ENCODE measurements around the gene ARL8A. TPM values are rescaled to one million over a fixed set of nuclear protein-coding genes. Genes with fewer than 3 reads are reported as not detected.

The ARL8A gene
- total RNA-seq, 2 donors from 2014 or later: 18.1 to 21.0 TPM

DNA sequence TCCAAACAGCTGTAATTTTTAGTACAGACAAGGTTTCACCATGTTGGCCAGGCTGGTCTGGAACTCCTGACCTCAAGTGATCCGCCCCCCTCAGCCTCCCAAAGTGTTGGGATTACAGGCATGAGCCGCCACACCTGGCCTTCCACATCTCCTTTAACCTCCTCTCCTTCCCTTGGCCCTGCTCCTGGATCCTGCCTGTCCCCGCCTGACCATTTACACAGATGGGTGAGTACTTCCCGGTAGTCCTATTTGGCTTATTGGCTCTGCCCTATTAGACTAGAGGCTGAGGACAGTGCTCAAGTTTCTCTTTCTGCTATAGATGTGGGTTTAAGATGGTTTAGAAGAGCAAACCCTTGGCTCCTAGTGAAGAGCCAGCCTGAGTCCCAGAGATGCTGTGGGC is 8.7 kb upstream of the ARL8A start:
- Histone ChIP-seq H3K27ac (no peak overlapping the region), H3K9me3 (no peaks in the 10 kb centered on the region), H3K36me3 (replicated peaks in 1 of 2; ENCODE audit: insufficient read depth in 1 of 2, low read depth in 2 of 2) (no peaks in the 10 kb centered on the region), H3K4me1 (peaks cover 8% of the 10 kb centered on the region), H3K27me3 (no peaks in the 10 kb centered on the region), H3K4me3 (no peak overlapping the region)
- 83 to 90% methylated on average over 4 of the region's 4 CpGs for WGBS, 2 donors
- TF ChIP-seq, protein P1, sequence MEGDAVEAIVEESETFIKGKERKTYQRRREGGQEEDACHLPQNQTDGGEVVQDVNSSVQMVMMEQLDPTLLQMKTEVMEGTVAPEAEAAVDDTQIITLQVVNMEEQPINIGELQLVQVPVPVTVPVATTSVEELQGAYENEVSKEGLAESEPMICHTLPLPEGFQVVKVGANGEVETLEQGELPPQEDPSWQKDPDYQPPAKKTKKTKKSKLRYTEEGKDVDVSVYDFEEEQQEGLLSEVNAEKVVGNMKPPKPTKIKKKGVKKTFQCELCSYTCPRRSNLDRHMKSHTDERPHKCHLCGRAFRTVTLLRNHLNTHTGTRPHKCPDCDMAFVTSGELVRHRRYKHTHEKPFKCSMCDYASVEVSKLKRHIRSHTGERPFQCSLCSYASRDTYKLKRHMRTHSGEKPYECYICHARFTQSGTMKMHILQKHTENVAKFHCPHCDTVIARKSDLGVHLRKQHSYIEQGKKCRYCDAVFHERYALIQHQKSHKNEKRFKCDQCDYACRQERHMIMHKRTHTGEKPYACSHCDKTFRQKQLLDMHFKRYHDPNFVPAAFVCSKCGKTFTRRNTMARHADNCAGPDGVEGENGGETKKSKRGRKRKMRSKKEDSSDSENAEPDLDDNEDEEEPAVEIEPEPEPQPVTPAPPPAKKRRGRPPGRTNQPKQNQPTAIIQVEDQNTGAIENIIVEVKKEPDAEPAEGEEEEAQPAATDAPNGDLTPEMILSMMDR (IDR thresholded peaks at IDR 0.05): no peak
- no peak for TF ChIP-seq POLR2A (IDR thresholded peaks at IDR 0.05)
- no peak for ATAC-seq
- intact Hi-C loops (cut with DNase I): no loop called here
- no peak for DNase-seq

DNA sequence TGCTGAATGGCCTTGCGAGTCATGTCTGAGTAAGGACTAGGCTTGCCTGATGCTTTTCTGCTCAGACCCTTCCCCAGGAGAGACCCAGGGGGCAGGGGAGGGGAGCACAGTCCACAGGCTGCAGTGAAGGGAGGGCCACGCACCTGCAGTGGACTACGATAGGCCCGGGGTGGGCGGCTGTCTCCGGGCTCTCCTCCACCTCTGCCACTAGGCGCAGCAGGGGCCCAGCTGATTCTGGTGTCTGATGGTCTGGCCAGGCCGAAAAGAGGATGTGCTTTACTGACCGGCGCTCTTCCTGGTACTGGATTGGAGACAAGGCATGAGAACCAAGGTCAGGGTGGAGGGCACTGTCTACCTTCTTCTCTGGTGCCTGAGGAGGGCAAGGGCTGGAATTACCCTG is 7.9 kb upstream of the ARL8A start:
- intact Hi-C loops (cut with DNase I): no loop called here
- TF ChIP-seq POLR2A (IDR thresholded peaks at IDR 0.05): no peak
- TF ChIP-seq, protein P1 (IDR thresholded peaks at IDR 0.05): no peak
- Histone ChIP-seq H3K27me3 (no peaks in the 10 kb centered on the region), H3K36me3 (replicated peaks in 1 of 2; ENCODE audit: insufficient read depth in 1 of 2, low read depth in 2 of 2) (no peaks in the 10 kb centered on the region), H3K4me3 (no peak overlapping the region), H3K4me1 (peaks cover 8% of the 10 kb centered on the region), H3K9me3 (no peaks in the 10 kb centered on the region), H3K27ac (no peak overlapping the region)
- 84 to 94% methylated on average over 5 to 10 of the region's 10 CpGs for WGBS, 2 donors
- DNase-seq: no peak
- no peak for ATAC-seq

DNA sequence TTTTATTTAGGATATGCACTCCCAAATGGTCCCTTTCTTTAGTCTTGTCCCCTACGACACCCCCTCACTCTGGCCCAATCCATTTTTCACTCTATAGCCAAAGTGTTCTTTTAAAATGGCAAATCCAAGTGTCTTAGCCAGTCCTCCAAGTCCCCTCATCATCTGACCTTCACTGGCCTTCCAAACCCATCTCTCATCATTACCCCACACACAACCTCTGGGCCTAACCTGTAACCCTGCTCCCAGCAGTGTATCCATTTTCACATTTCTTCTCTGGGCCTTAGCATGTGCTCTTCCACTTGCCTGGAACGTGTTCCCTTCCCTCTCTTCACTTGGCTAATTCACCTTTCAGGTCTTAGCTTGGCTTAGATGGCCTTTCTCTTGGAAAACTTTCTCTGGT is 6.5 kb upstream of the ARL8A start:
- H3K27ac ChIP-seq: no peak overlapping the region
- TF ChIP-seq, protein P1 (IDR thresholded peaks at IDR 0.05): no peak
- no peak for TF ChIP-seq POLR2A (IDR thresholded peaks at IDR 0.05)
- H3K36me3 ChIP-seq (replicated peaks in 1 of 2; ENCODE audit: insufficient read depth in 1 of 2, low read depth in 2 of 2): no peaks in the 10 kb centered on the region
- intact Hi-C loops (cut with DNase I): no loop called here
- H3K9me3 ChIP-seq: no peaks in the 10 kb centered on the region
- peaks cover 8% of the 10 kb centered on the region for H3K4me1 ChIP-seq
- no peak overlapping the region for H3K4me3 ChIP-seq
- no peak for ATAC-seq
- 78 to 84% methylated on average over 2 of the region's 2 CpGs for WGBS, 2 donors
- no peak for DNase-seq
- H3K27me3 ChIP-seq: no peaks in the 10 kb centered on the region

DNA sequence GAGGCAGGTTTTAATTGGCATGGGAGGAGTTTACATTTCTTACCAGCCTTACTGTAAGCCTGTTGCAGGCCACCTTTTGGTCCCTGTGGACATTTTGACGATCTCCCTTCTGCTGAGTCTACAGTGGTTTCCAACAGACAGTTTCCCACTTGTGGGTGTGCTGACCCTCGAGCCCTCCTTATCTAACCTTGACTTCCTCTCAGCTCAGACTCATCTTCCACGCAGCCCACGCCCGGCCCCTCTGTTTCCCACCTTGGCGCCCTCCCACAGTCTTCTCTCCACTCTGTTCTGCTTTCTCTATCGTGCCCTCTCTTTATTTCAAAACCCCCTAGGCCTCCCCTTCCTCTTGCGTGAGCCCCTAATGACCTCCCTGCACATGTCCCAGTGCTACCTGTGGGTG is 6.1 kb upstream of the ARL8A start:
- intact Hi-C loops (cut with DNase I): no loop called here
- H3K4me1 ChIP-seq: peaks cover 9% of the 10 kb centered on the region
- ATAC-seq: no peak
- H3K4me3 ChIP-seq: no peak overlapping the region
- 73 to 82% methylated on average over 8 of the region's 8 CpGs for WGBS, 2 donors
- H3K9me3 ChIP-seq: no peaks in the 10 kb centered on the region
- no peaks in the 10 kb centered on the region for H3K27me3 ChIP-seq
- TF ChIP-seq POLR2A (IDR thresholded peaks at IDR 0.05): no peak
- TF ChIP-seq, protein P1 (IDR thresholded peaks at IDR 0.05): no peak
- DNase-seq: no peak
- H3K27ac ChIP-seq: no peak overlapping the region
- no peaks in the 10 kb centered on the region for H3K36me3 ChIP-seq (replicated peaks in 1 of 2; ENCODE audit: insufficient read depth in 1 of 2, low read depth in 2 of 2)

DNA sequence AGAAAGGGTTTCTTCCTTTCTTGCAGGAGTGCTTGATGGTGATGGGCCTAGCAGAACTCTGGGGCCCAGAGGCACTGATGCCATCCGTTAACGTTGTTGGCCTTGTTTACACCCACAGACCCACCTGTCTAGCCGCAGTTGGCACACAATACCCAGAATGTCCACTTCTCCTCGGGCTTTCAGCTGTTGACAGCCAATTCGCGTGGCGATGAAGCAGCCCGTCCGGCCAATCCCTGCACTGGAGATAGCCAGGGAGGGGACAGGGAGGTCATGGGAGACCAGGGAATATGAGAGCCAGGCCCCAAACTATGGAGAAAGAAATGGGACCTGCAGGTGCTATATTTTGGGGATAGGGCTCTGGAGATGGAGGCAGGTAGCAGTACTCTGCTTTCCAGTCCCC is 5.7 kb upstream of the ARL8A start:
- ATAC-seq (no peak), DNase-seq (no peak)
- Histone ChIP-seq H3K36me3 (replicated peaks in 1 of 2; ENCODE audit: insufficient read depth in 1 of 2, low read depth in 2 of 2) (no peaks in the 10 kb centered on the region), H3K4me1 (peaks cover 12% of the 10 kb centered on the region), H3K4me3 (no peak overlapping the region), H3K27ac (no peak overlapping the region), H3K9me3 (no peaks in the 10 kb centered on the region), H3K27me3 (no peaks in the 10 kb centered on the region)
- TF ChIP-seq, protein P1 (IDR thresholded peaks at IDR 0.05): no peak
- TF ChIP-seq POLR2A (IDR thresholded peaks at IDR 0.05): no peak
- 83 to 97% methylated on average over 8 to 9 of the region's 9 CpGs for WGBS, 2 donors
- intact Hi-C loops (cut with DNase I): no loop called here

All from body of pancreas (tissue), 4 donors.